Measurements from ENCODE around the gene SRSF5. TPM values are rescaled to one million over a fixed set of nuclear protein-coding genes. Genes with fewer than 3 reads are reported as not detected.

Gene SRSF5
- total and polyA plus RNA-seq, 2 of the 13 experiments (the other 11 are each of a cell fraction or from before 2014, with no cell fraction given), result 189 to 277 TPM

- TF ChIP-seq ZNF138 (CRISPR knock-in tag; IDR thresholded peaks at IDR 0.05; ENCODE audit: low read depth) (0 out of 2 replicates have a peak, but pooled peaks have one; percentile 16), PAF1 (CRISPR knock-in tag; IDR thresholded peaks at IDR 0.05) (peak; percentile 72; the same call in 1 of the 2 replicates), TEAD3 (CRISPR knock-in tag; optimal IDR thresholded peaks at IDR 0.05; ENCODE audit: borderline replicate concordance) (peak; percentile 89), ZMAT3 (CRISPR knock-in tag; conservative IDR thresholded peaks at IDR 0.05) (0 out of 2 replicates have a peak, but pooled peaks have one; percentile 21), GRHL1 (CRISPR knock-in tag; conservative IDR thresholded peaks at IDR 0.05) (no peak), MAZ (IDR thresholded peaks at IDR 0.05; ENCODE audit: borderline replicate concordance, low read depth, low read length) (no peak), MAZ (CRISPR knock-in tag; IDR thresholded peaks at IDR 0.05; ENCODE audit: low read depth) (no peak), ATF5 (CRISPR knock-in tag; IDR thresholded peaks at IDR 0.05; ENCODE audit: low read depth) (no peak), RFX3 (CRISPR knock-in tag; IDR thresholded peaks at IDR 0.05) (no peak), ZNF629 (CRISPR knock-in tag; conservative IDR thresholded peaks at IDR 0.05) (no peak), ZNF18 (CRISPR knock-in tag; IDR thresholded peaks at IDR 0.05; ENCODE audit: insufficient replicate concordance) (peak; percentile 60), ZNF563 (CRISPR knock-in tag; IDR thresholded peaks at IDR 0.05) (no peak), ZNF12 (CRISPR knock-in tag; IDR thresholded peaks at IDR 0.05) (no peak), ZNF614 (CRISPR knock-in tag; IDR thresholded peaks at IDR 0.05; ENCODE audit: borderline replicate concordance) (no peak), SIN3A (IDR thresholded peaks at IDR 0.05; ENCODE audit: borderline replicate concordance, low read depth, low read length) (no peak), ATF7-NPFF (CRISPR knock-in tag; IDR thresholded peaks at IDR 0.05; ENCODE audit: low read depth) (no peak), BATF2 (CRISPR knock-in tag; IDR thresholded peaks at IDR 0.05) (no peak), NR1H2 (CRISPR knock-in tag; IDR thresholded peaks at IDR 0.05; ENCODE audit: borderline replicate concordance, low read depth) (no peak), POLR2AphosphoS5 (IDR thresholded peaks at IDR 0.05; ENCODE audit: low read depth, low read length) (peak; percentile 49), PITX1 (CRISPR knock-in tag; IDR thresholded peaks at IDR 0.05) (no peak), ELK4 (CRISPR knock-in tag; IDR thresholded peaks at IDR 0.05; ENCODE audit: borderline replicate concordance) (no peak)
These were observed 5.4 kb downstream of the SRSF5 start (continued) for GRCh38 chr14:69772082-69773017.

All from HepG2 (cell line).